Measurements from ENCODE around the gene BIRC6. TPM values are rescaled to one million over a fixed set of nuclear protein-coding genes. Genes with fewer than 3 reads are reported as not detected.
"Not testable (repeated sequence)": the region's sequence is repeated elsewhere in the genome, so short reads cannot be mapped to it uniquely, and the experiment has no call there.

BIRC6 gene
- total RNA-seq, 1 experiment from 2014 or later = 26.3 TPM

GRCh38 chr2:32370942-32371341 lies 14.1 kb downstream of the BIRC6 start:
- in situ Hi-C loops (cut with HindIII; ENCODE audit: low pct_unique_long_range_greater_than_20kb, low sequenced_read_pairs); DNase-seq (ENCODE audit: low read depth): not testable (repeated sequence)

- no peak for DNase-seq (ENCODE audit: low read depth)
- in situ Hi-C loops (cut with HindIII; ENCODE audit: low pct_unique_long_range_greater_than_20kb, low sequenced_read_pairs) = no loop called here
These were observed 15.8 kb downstream of the BIRC6 start for GRCh38 chr2:32372519-32373182.

- no peak for DNase-seq (ENCODE audit: low read depth)
- in situ Hi-C loops (cut with HindIII; ENCODE audit: low pct_unique_long_range_greater_than_20kb, low sequenced_read_pairs) = no loop called here
These were observed 18.5 kb downstream of the BIRC6 start for GRCh38 chr2:32375228-32375892.

- in situ Hi-C loops (cut with HindIII; ENCODE audit: low pct_unique_long_range_greater_than_20kb, low sequenced_read_pairs) = no loop called here
- no peak for DNase-seq (ENCODE audit: low read depth)
These were observed 19.9 kb downstream of the BIRC6 start for GRCh38 chr2:32376756-32377155.

GRCh38 chr2:32377928-32378327 lies 21.1 kb downstream of the BIRC6 start:
- DNase-seq (ENCODE audit: low read depth) = no peak
- in situ Hi-C loops (cut with HindIII; ENCODE audit: low pct_unique_long_range_greater_than_20kb, low sequenced_read_pairs) = no loop called here

GRCh38 chr2:32379352-32379751 lies 22.5 kb downstream of the BIRC6 start:
- no peak for DNase-seq (ENCODE audit: low read depth)
- in situ Hi-C loops (cut with HindIII; ENCODE audit: low pct_unique_long_range_greater_than_20kb, low sequenced_read_pairs) = no loop called here

- DNase-seq (ENCODE audit: low read depth) = no peak
- in situ Hi-C loops (cut with HindIII; ENCODE audit: low pct_unique_long_range_greater_than_20kb, low sequenced_read_pairs) = no loop called here
These were observed 27.0 kb downstream of the BIRC6 start for GRCh38 chr2:32383858-32384257.

GRCh38 chr2:32384529-32384928 lies 27.7 kb downstream of the BIRC6 start:
- in situ Hi-C loops (cut with HindIII; ENCODE audit: low pct_unique_long_range_greater_than_20kb, low sequenced_read_pairs) = no loop called here
- DNase-seq (ENCODE audit: low read depth) = no peak

- in situ Hi-C loops (cut with HindIII; ENCODE audit: low pct_unique_long_range_greater_than_20kb, low sequenced_read_pairs) = no loop called here
- DNase-seq (ENCODE audit: low read depth) = no peak
These were observed 29.9 kb downstream of the BIRC6 start for GRCh38 chr2:32386739-32387138.

GRCh38 chr2:32399221-32399620 lies 42.4 kb downstream of the BIRC6 start:
- DNase-seq (ENCODE audit: low read depth) = no peak
- in situ Hi-C loops (cut with HindIII; ENCODE audit: low pct_unique_long_range_greater_than_20kb, low sequenced_read_pairs) = no loop called here

GRCh38 chr2:32402091-32402490 lies 45.3 kb downstream of the BIRC6 start:
- no peak for DNase-seq (ENCODE audit: low read depth)
- in situ Hi-C loops (cut with HindIII; ENCODE audit: low pct_unique_long_range_greater_than_20kb, low sequenced_read_pairs) = no loop called here

GRCh38 chr2:32403782-32404181 lies 47.0 kb downstream of the BIRC6 start:
- no peak for DNase-seq (ENCODE audit: low read depth)
- in situ Hi-C loops (cut with HindIII; ENCODE audit: low pct_unique_long_range_greater_than_20kb, low sequenced_read_pairs) = no loop called here

- in situ Hi-C loops (cut with HindIII; ENCODE audit: low pct_unique_long_range_greater_than_20kb, low sequenced_read_pairs) = no loop called here
- no peak for DNase-seq (ENCODE audit: low read depth)
These were observed 47.9 kb downstream of the BIRC6 start for GRCh38 chr2:32404691-32405090.

- in situ Hi-C loops (cut with HindIII; ENCODE audit: low pct_unique_long_range_greater_than_20kb, low sequenced_read_pairs) = no loop called here
- no peak for DNase-seq (ENCODE audit: low read depth)
These were observed 59.7 kb downstream of the BIRC6 start for GRCh38 chr2:32416519-32416918.

- no peak for DNase-seq (ENCODE audit: low read depth)
- in situ Hi-C loops (cut with HindIII; ENCODE audit: low pct_unique_long_range_greater_than_20kb, low sequenced_read_pairs) = no loop called here
These were observed 60.8 kb downstream of the BIRC6 start for GRCh38 chr2:32417659-32418058.

GRCh38 chr2:32418778-32419177 lies 62.0 kb downstream of the BIRC6 start:
- in situ Hi-C loops (cut with HindIII; ENCODE audit: low pct_unique_long_range_greater_than_20kb, low sequenced_read_pairs) = no loop called here
- peak; percentile 47 for DNase-seq (ENCODE audit: low read depth)

- DNase-seq (ENCODE audit: low read depth) = no peak
- in situ Hi-C loops (cut with HindIII; ENCODE audit: low pct_unique_long_range_greater_than_20kb, low sequenced_read_pairs) = no loop called here
These were observed 65.3 kb downstream of the BIRC6 start for GRCh38 chr2:32422133-32422532.

GRCh38 chr2:32423536-32423935 lies 66.7 kb downstream of the BIRC6 start:
- DNase-seq (ENCODE audit: low read depth) = no peak
- in situ Hi-C loops (cut with HindIII; ENCODE audit: low pct_unique_long_range_greater_than_20kb, low sequenced_read_pairs) = no loop called here

- in situ Hi-C loops (cut with HindIII; ENCODE audit: low pct_unique_long_range_greater_than_20kb, low sequenced_read_pairs) = no loop called here
These were observed 67.9 kb downstream of the BIRC6 start for GRCh38 chr2:32424739-32425138.

GRCh38 chr2:32425719-32426141 lies 68.9 kb downstream of the BIRC6 start:
- no peak for DNase-seq (ENCODE audit: low read depth)
- in situ Hi-C loops (cut with HindIII; ENCODE audit: low pct_unique_long_range_greater_than_20kb, low sequenced_read_pairs) = no loop called here

More at GRCh38 chr2:32424739-32425138, 67.9 kb downstream of the BIRC6 start:
- DNase-seq (ENCODE audit: low read depth) = no peak
